NCI-H748 (cell line): ENCODE measurements around the gene GLIPR1L1.
A peak's percentile ranks its signal among the peaks of the same experiment; 100 is the strongest.

Experiments used
- DNase-seq: peaks from one replicate; lab custom pipeline; 2025; ENCODE audit not compliant: unreplicated experiment; lab: John Stamatoyannopoulos, UW

Gene GLIPR1L1

GRCh38 chr12:75349946-75350345, 15.5 kb downstream of the GLIPR1L1 start:
- no peak for DNase-seq

GRCh38 chr12:75350413-75350812, 15.9 kb downstream of the GLIPR1L1 start:
- no peak for DNase-seq

DNA sequence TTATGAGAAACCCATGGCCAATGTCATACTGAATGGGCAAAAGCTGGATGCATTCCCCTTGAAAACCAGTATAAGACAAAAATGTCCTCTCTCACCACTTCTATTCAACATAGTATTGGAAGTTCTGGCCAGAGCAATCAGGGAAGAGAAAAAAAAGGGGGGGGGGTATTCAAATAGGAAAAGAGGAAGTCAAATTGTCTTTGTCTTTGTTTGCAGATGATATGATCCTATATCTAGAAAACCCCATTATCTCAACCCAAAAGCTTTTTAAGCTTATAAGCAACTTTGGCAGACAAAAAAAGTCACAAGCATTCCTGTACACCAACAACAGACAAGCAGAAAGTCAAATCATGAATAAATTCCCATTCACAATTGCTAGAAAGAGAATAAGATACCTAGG, 19.5 kb downstream of the GLIPR1L1 start:
- no peak for DNase-seq

GRCh38 chr12:75360920-75361319, 26.4 kb downstream of the GLIPR1L1 start:
- DNase-seq: no peak

GRCh38 chr12:75361408-75361807, 26.9 kb downstream of the GLIPR1L1 start:
- DNase-seq: no peak

DNA sequence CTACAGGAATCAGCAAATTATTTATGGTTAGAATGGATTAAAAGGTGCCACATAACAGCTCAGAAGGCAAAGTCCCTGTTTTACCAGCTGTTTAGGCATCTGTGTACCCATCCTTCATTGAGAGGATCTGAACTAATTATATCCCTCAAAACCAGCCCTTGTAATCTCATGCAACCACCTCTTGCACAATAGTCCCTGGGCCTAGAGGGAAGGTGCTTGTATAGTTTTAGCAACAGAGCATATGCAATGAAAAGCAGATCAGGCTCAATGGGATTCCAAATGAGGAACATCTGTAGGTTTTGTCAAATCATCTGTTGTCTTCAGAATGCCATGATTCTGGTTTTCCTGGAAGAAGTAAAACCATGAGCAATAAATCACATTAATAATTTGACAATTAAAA, 30.4 kb downstream of the GLIPR1L1 start:
- DNase-seq: no peak

- DNase-seq: no peak
Measured at GRCh38 chr12:75366629-75367028, 32.2 kb downstream of the GLIPR1L1 start.

DNA sequence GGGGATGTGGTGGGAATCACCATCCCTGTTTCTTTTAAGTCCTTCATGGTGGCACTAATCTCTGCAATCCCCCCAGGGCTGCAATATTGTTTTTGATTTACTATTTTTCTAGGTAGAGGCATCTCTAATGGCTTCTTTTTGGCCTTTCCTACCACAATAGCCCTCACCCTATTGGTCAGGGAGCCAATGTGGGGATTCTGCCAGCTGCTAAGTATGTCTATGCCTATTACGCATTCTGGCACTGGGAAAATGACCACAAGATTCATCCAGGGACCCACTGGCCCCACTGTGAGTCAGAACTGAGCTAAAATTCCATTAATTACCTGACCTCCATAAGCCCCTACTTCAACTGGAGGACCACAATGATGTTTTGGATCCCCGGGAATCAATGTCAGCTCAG, 40.5 kb downstream of the GLIPR1L1 start:
- no peak for DNase-seq

- DNase-seq: no peak
Measured at GRCh38 chr12:75378354-75378753, 43.9 kb downstream of the GLIPR1L1 start.

DNA sequence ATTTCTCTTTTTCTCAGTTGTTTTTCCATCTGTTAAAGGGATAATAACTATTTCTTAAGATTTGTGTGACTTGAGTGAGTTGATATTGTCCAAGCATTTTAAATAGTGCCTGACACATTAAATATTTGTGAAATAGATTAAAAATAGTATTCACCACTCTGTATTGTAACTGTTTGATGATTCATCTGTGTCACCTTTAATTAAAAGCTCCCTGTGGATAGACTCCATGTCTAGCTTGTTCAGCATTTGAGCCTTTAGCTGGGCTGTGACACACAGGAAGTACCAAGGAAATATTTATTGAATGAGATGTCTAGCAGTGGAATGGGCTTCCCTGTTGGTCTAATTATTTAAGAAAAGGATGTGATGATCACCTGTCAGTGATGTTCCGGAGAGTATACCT, 54.6 kb downstream of the GLIPR1L1 start:
- DNase-seq: peak; percentile 30

DNA sequence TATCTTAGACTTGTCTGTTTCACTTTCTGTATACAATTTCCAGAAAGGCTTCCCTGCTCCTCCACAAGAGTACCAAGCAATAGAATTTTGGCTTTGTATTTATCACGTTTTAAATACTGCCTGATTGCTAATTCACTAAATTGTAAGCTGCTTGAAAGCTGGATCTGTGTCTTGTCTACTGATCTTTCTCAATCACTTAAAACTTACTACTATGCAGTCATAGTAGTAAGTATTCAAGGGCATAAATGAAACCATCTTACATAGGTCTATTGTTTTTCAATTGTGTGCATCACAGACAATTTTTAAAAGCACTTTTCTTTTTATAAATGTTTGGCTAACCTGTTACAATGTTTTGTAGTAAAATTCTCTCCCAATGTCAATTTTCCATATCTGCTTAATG, 55.2 kb downstream of the GLIPR1L1 start:
- no peak for DNase-seq

DNA sequence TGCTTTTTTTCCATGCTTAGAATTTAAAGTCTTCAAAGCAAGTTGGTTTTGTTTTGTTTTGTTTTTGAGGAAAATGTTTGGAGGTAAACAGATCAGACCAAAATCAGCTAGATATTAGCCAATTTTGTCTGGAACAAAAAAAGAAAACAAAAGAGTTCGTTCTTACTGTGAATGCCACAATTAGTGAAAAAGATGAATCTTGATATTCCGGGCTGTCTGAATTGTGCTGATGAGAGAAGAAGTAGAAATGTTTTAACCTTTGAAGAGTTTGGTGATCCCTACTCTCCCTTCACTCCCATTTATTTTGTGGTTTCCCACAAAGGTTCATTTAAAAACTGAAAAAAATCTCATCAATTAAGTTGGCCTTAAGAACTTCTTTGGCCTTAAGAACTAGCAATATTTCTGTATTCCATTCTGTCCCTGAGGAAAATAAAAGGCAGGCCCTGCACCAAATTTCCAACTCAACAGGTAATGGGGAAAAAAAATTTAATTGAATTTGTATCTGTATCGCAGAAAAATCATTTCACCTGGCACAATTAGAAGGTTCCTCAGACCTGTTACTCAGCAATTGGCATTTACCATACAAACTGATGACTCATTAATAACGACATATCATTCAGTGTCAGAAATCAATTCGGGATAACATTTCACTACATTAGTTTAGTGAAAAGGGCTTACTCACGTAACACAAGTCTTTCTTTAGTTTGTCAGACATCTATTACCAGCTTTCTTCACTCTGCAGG, 55.9 kb downstream of the GLIPR1L1 start:
- no peak for DNase-seq

GRCh38 chr12:75390899-75391538, 56.5 kb downstream of the GLIPR1L1 start, which contains the start of gene GLIPR1L2:
Gene GLIPR1L2 (plus strand): TSS chr12:75391089. CDS start chr12:75391117, 28 bp downstream.
- DNase-seq: peak; percentile 98

DNA sequence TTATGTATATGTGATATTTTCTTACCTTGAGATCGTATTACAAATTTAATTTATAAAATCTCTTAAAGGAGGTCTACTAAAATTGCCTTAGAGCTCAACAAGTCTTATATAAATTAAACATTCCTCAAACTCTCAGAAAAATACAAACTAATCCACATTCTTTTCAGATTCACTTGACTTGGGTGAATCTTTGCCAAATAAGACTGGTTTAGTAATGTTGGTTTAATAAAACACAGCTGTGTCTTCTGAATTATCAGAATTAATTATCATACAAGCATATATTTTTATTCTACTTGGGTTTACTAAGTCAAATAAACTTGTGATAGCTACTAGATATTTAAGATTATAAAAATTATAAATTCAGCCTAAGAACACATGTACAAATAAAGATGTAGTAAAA, 69.8 kb downstream of the GLIPR1L1 start:
- DNase-seq: no peak

DNA sequence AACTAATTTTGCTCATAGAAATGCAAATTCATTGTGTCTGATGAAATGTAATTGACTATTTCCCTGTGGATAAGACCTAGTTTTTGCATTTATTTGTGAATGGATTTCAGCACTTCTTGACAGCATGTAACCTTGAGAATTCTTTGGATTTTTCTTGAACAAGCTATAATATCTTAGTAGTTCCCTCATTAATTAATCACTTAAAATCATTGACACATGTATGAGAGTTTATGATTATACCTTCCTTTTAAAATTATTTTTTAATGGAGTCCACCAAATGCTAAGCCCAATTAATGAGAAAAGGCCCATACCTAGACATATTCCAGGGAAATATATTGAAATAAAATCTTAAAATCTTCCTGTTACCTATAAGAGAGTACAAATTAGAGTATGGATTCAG, 73.2 kb downstream of the GLIPR1L1 start:
- no peak for DNase-seq

DNA sequence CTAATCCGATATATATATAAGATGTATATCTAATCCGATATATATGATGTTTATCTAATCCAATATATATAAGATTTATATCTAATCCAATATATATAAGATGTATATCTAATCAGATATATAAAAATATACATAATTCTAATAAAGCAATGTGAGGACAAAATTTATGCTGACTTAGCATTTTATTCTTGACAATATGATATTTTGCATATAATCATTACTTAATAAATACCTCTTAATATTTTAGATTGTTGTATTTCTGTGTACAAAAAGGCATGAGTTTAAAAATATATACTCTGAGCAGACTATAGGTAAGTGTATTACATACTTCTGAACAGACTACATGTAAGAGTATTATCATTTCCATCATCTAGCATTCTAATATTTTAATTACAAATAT, 75.4 kb downstream of the GLIPR1L1 start:
- no peak for DNase-seq

GRCh38 chr12:75414671-75415070, 80.2 kb downstream of the GLIPR1L1 start:
- no peak for DNase-seq

DNA sequence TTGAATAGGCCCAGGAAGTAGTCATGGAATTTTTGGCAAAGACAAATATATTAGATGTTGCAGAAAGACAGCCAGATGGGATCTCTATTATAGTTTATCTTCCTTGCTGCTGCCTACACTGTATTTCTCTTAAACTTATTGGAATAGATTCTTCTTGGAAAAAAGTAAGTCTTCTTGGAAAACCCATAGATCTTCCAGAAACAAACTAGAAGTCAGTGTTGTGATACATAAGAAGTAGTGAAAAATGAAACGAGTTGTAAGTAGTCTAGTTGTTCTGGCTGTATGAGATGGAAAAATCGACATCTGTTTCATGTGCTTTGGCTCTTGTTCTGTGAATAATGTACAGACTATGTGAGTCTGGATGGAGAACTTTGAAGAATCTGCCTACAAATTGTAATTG, 85.4 kb downstream of the GLIPR1L1 start:
- no peak for DNase-seq
